HG03064 (cell line): ENCODE results near the gene CRYGS.
"Not testable (repeated sequence)": the region's sequence is repeated elsewhere in the genome, so short reads cannot be mapped to it uniquely, and the experiment has no call there.

ENCODE experiments used
- ATAC-seq: cut with Tn5 transposase; IDR thresholded peaks from one replicate; pipeline ENCODE4 v1.9.1; 2021; ENCODE audit warnings: low read depth; ENCODE audit not compliant: unreplicated experiment

The CRYGS gene

GRCh38 chr3:186544281-186544680 lies at the start of gene CRYGS:
Gene CRYGS (minus strand): TSS chr3:186544380. CDS start chr3:186544326, 54 bp downstream.
- no peak for ATAC-seq

- ATAC-seq, result no peak
Observed at GRCh38 chr3:186593862-186594261, 49.7 kb upstream of the CRYGS start.

DNA sequence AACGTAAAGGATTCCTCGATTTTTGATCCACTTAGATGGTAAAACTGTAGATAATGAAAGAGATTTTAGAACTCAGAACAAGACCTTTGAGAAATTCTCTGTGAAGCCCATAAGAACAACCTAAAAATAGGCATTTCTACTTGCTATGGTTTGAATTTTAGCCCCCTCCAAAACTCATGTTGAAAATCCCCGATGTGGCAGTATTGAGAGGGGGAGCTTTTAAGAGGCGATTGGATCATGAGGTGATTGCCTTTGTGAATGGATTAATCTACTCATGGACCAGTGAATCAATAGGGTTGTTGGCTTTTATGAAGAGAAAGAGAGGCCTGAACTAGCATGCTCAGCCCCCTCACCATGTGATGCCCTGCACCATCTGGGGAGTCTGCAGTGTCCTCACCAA lies 48.5 kb upstream of the CRYGS start:
- ATAC-seq, result no peak

GRCh38 chr3:186590580-186591295 lies 46.6 kb upstream of the CRYGS start:
- no peak for ATAC-seq

- no peak for ATAC-seq
Observed at GRCh38 chr3:186589856-186590579, 45.8 kb upstream of the CRYGS start.

GRCh38 chr3:186589121-186589520 lies 44.9 kb upstream of the CRYGS start:
- ATAC-seq, result no peak

GRCh38 chr3:186588632-186589031 lies 44.5 kb upstream of the CRYGS start:
- ATAC-seq, result no peak

GRCh38 chr3:186587183-186587582 lies 43.0 kb upstream of the CRYGS start:
- ATAC-seq, result no peak

- ATAC-seq, result not testable (repeated sequence)
Observed at GRCh38 chr3:186586245-186586644, 42.1 kb upstream of the CRYGS start.

DNA sequence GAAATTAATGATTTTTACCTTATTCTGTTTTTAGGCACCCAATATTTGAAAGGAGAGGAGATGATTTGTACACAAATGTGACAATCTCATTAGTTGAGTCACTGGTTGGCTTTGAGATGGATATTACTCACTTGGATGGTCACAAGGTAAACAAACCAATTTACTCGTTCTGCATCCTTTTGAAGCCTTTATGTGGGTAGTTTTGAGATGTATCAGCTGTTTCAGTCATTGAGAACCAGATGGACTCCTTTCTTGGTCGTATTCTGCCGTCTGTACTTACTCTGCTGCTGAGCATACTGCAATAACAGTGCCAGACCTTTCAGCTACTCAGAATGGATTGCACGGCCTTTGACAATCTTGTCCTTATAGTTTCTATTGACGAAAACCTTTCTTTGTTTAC lies 39.7 kb upstream of the CRYGS start:
- no peak for ATAC-seq

GRCh38 chr3:186582541-186582940 lies 38.4 kb upstream of the CRYGS start:
- ATAC-seq, result no peak

- no peak for ATAC-seq
Observed at GRCh38 chr3:186580785-186581184, 36.6 kb upstream of the CRYGS start.

DNA sequence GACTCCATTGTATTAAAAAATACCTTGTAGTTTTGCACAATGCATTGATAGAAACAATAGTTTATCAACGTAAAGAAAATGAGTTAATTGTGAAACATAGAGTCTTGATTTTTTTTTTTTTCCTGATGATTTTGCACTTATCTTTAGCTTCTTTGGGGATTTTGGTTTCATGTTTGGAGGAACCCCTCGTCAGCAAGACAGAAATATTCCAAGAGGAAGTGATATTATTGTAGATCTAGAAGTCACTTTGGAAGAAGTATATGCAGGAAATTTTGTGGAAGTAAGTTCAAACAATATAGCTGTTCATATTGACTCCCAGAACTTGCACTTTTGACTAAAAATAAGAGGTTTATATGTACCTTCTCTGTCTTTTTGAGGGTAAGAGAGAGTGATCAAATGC lies 33.3 kb upstream of the CRYGS start:
- ATAC-seq, result no peak

- ATAC-seq, result no peak
Observed at GRCh38 chr3:186571644-186572013, 27.4 kb upstream of the CRYGS start.

- no peak for ATAC-seq
Observed at GRCh38 chr3:186570941-186571643, 26.9 kb upstream of the CRYGS start.

- ATAC-seq, result peak; percentile 79
Observed at GRCh38 chr3:186570096-186570940, 26.1 kb upstream of the CRYGS start, which contains the start of gene DNAJB11. Gene DNAJB11 (plus strand): TSS chr3:186570720. CDS start chr3:186570898, 178 bp downstream.

DNA sequence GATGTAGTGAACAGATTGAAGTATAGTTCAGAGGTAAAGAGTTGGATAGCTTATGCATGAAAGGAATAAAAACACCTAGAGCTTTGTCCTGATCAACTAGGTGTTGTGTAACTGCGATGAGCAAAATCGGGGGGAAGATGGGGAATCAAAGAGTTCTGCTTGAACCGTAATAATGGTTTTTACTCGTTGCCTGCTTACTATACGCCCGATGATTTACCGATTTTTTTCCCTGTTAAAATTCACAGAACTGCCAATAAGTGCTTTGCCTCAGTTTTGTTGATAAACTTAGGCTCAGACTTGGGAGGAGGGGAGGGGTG lies 25.6 kb upstream of the CRYGS start:
- no peak for ATAC-seq

DNA sequence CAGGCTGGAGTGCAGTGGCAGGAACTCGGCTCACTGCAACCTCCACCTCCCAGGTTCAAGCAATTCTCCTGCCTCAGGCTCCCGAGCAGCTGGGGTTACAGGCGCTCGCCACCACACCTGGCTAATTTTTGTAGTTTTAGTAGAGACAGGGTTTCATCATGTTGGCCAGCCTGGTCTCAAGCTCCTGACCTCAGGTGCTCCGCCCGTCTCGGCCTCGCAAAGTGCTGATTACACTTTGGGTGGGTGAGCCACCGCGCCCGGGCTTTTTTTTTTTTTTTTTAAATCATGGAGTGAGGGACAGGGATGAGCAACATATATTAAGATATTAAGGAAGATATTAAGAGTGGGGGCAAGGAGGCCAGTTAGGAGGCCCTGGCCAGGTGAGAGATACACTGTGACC lies 25.2 kb upstream of the CRYGS start:
- ATAC-seq, result not testable (repeated sequence)

DNA sequence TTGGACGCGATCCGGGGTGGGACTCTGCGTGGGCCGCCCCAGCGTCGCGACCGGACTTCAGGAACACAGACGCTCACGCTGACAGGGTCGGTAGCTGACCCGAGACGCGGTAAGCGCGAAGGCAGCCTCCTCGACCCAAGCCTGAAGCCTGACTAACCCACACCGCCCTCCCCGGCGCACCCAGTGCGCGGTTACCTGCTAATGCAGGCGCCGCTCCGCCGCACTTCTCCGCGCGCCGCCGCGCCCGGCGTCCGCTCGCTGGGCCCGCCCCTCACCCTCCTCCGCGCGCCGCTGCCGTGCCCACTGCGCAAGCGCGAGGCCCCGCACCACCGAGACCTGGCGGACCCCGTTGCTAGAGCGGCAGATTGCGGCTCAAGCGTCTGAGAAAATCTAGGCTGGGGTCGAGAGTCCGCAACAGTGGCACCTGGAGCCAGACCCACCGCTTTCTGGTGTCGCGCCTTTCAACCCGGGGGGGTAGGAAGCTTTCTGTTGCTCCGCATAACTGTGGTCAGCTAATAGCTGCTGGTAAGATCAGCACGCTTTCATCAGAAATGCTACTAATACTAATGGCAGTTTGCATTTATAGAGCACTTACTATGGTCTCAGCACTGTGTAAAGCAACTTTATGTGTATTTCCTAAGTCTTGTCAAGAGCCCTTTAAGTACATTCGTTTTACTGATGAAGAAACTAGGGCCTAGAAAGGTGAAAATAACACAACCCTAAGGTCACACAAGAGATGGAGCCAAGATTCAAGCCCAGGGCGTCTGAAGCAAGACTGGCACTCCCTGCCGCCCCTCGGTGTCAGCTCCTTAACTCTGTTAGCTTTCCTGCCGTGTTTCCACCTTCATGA lies 23.1 kb upstream of the CRYGS start, which contains the start of gene TBCCD1:
Gene TBCCD1 (minus strand): TSS at position 268 of the 850 bp plus-strand sequence. CDS start 3,010 bp downstream, outside the sequence.
- peak; percentile 39 for ATAC-seq

DNA sequence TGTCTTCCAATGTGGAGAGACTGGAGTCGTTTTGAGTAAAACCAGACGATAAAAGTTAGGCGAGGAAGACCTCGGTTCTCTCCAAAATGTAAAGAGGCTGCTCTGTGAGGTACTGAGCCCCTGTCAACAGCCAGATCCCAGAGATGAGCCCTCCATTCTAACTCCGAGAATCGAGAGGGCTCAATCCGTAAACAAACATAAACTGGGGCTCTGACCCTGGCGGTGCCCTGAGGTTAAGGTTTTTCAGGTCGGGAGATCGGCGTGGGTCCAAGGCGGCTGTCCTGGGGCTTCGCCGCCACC lies 22.5 kb upstream of the CRYGS start:
- ATAC-seq, result no peak
